ENCODE results near the gene CFAP410. TPM values are rescaled to one million over a fixed set of nuclear protein-coding genes. Genes with fewer than 3 reads are reported as not detected.

CFAP410 gene
- total RNA-seq, 6 experiments from 2014 or later, result 6.9 to 15.4 (median 13.1) TPM

GRCh38 chr21:44290327-44291077, 48.7 kb downstream of the CFAP410 start:
- DNase-seq, result peak in 1 of 3 donors; percentile 9
- H3K36me3 ChIP-seq, result no peaks in the 10 kb centered on the region
- TF ChIP-seq POLR2A (IDR thresholded peaks at IDR 0.05) (no peak), CTCF (IDR thresholded peaks at IDR 0.05) (no peak)
- H3K9me3 ChIP-seq, result no peaks in the 10 kb centered on the region
- no peak for ATAC-seq
- intact Hi-C loops (cut with DNase I), result no loop called here
- no peak overlapping the region for H3K4me3 ChIP-seq
- no peaks in the 10 kb centered on the region for H3K27me3 ChIP-seq
- WGBS (ENCODE audit: insufficient coverage, low coverage, low lambda C conversion rate, missing lambda C conversion rate), result 67% methylated on average over 1 of the region's 16 CpGs
- H3K4me1 ChIP-seq, result peaks cover 0 to 3% (median 0%) of the 10 kb centered on the region in 4 donors
- no peak overlapping the region for H3K27ac ChIP-seq

- Histone ChIP-seq H3K27ac (no peak overlapping the region), H3K27me3 (no peaks in the 10 kb centered on the region), H3K36me3 (no peaks in the 10 kb centered on the region), H3K9me3 (no peaks in the 10 kb centered on the region), H3K4me1 (peaks cover 0 to 3% (median 0%) of the 10 kb centered on the region in 4 donors), H3K4me3 (no peak overlapping the region)
- intact Hi-C loops (cut with DNase I), result no loop called here
- no peak for ATAC-seq
- 80% methylated on average over 3 of the region's 24 CpGs for WGBS (ENCODE audit: insufficient coverage, low coverage, low lambda C conversion rate, missing lambda C conversion rate)
- TF ChIP-seq CTCF (IDR thresholded peaks at IDR 0.05) (no peak), POLR2A (IDR thresholded peaks at IDR 0.05) (no peak)
- DNase-seq, result peak in 1 of 3 donors; percentile 14
Observed at GRCh38 chr21:44289381-44290010, 49.7 kb downstream of the CFAP410 start.

GRCh38 chr21:44288251-44289110, 50.7 kb downstream of the CFAP410 start:
- TF ChIP-seq POLR2A (IDR thresholded peaks at IDR 0.05) (no peak), CTCF (IDR thresholded peaks at IDR 0.05) (no peak)

GRCh38 chr21:44286716-44287632, 52.2 kb downstream of the CFAP410 start:
- H3K4me1 ChIP-seq, result peaks cover 0 to 3% (median 0%) of the 10 kb centered on the region in 4 donors
- no peak for TF ChIP-seq CTCF (IDR thresholded peaks at IDR 0.05)
- no peak for TF ChIP-seq POLR2A (IDR thresholded peaks at IDR 0.05)
- intact Hi-C loops (cut with DNase I), result no loop called here
- no peaks in the 10 kb centered on the region for H3K36me3 ChIP-seq
- H3K27me3 ChIP-seq, result no peaks in the 10 kb centered on the region
- no peak overlapping the region for H3K4me3 ChIP-seq
- no peak overlapping the region for H3K27ac ChIP-seq
- no peak for ATAC-seq
- H3K9me3 ChIP-seq, result no peaks in the 10 kb centered on the region
- peak in 2 of 3 donors; percentile 14 to 49 for DNase-seq
- WGBS (ENCODE audit: insufficient coverage, low coverage, low lambda C conversion rate, missing lambda C conversion rate), result no CpG with 5 or more reads among the region's 31 CpGs

More at GRCh38 chr21:44288251-44289110, 50.7 kb downstream of the CFAP410 start:
- Histone ChIP-seq H3K9me3 (no peaks in the 10 kb centered on the region), H3K27me3 (no peaks in the 10 kb centered on the region), H3K4me1 (peaks cover 0 to 3% (median 0%) of the 10 kb centered on the region in 4 donors), H3K27ac (no peak overlapping the region), H3K4me3 (no peak overlapping the region), H3K36me3 (no peaks in the 10 kb centered on the region)
- no peak for ATAC-seq
- intact Hi-C loops (cut with DNase I), result no loop called here
- WGBS (ENCODE audit: insufficient coverage, low coverage, low lambda C conversion rate, missing lambda C conversion rate), result 76% methylated on average over 3 of the region's 23 CpGs
- no peak for DNase-seq
